ENCODE measurements around the gene OXNAD1.

The OXNAD1 gene

GRCh38 chr3:16247282-16248061 lies 17.5 kb upstream of the OXNAD1 start:
- DNase-seq, result peak; percentile 31

DNA sequence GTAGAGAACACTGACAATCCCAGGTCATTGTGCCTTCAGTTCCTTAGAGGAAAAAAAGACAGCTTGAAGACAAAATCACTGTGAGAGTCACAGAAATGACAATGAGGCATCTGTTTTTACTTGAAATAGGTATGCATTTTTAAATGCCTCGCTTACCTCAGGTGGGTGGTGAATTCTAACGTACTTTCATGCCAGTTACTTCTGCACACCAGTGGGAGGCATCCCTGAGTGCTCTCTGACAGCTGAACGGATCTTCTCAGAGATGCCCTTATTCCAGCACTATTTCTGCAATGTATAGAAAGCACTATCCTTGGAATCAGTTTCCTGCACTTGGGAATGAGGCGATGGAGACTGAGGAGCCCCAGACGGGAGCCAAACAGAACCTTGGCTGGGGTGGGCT lies 16.5 kb upstream of the OXNAD1 start:
- no peak for DNase-seq

DNA sequence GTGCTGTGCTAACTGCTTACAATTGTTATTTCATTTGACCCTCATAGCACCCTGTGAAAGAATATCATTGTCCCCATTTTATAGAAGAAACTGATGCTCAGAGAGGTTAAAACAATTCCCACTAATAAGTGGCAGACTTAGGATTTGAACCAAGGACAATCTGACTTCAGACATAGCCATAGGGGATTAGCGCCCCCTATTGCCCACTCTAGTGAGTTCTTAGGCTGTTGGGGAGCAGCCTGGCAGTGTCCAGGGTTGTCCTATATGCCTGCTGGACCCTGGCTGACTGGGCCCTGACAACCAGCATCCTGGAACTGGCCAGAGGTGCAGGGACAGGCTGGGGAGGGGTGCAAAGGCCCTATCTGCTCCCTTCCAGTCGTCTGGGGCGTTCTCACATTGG lies 15.7 kb upstream of the OXNAD1 start:
- DNase-seq, result no peak

DNA sequence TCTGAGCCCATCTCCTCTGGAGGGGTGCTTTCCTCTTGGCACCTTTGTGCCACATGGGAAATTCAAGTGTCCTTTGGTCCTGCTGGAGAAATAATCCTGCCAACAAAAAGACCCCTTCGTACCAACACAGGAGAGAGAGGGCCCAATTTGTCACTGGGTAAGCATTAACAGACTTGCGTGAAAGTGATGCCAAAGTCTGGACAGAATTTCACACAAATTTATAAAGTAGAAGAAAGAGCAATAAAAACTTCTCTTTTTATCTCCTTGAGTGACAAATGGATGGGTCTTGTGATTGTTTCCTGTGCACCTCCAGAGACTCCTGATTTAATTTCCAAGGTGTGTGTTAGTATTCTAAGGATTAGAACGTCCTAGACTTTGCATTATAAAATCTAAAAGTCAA lies 15.1 kb upstream of the OXNAD1 start:
- no peak for DNase-seq

- no peak for DNase-seq
Observed at GRCh38 chr3:16251316-16252085, 13.5 kb upstream of the OXNAD1 start.

DNA sequence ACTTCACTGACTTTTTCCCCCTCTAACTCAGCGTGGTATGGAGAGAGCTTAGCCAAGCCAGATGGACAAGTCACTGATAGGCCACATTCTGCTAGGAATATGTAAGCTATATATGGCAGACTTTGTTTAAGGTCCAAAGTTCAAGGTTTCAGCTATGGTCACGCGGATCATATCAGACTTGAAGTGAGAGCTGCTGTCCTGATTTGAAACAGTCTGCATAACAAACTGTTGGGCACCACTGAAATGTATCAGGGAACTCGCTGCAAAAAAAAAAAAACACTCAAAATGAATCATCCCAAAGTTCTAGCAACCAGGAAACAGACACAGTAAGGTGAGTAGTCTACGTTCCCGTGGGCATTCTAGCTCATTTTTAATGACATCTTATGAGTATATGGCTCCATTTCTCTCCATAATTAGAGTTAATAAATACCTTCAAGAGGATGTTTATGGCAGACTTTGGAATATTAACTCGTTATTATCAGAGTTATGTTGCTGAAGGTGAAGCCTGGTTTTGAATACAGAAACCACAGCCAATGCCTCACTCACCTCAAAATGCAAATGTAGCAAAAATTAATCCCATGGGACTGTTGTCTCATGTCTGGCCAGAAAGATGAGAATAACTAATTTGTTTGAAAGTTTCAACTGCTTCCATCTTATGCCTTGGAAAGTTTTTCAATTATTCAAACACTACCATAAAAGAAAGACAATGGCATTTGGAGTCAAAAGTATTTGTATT lies 12.6 kb upstream of the OXNAD1 start:
- DNase-seq, result no peak

- no peak for DNase-seq
Observed at GRCh38 chr3:16252988-16253387, 12.0 kb upstream of the OXNAD1 start.

DNA sequence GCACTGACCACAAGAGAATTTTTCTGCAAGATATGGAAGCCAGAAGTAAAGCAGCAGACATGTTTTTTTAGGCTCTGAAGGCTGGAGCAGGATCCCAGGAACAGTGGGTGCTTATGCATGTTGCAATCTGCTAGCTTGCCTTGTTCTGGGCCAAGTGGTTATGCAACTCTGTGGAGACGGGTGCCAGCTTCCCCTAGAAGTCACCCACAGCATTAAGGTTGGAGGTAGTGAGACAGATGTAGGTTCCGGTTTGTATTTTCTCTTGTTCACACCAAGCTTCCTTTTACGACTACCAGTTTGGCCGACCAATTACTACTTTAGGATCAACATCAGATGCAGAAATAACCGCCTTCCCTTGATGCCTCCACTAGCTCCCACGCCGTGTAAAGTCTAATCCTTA lies 11.4 kb upstream of the OXNAD1 start:
- DNase-seq, result no peak

DNA sequence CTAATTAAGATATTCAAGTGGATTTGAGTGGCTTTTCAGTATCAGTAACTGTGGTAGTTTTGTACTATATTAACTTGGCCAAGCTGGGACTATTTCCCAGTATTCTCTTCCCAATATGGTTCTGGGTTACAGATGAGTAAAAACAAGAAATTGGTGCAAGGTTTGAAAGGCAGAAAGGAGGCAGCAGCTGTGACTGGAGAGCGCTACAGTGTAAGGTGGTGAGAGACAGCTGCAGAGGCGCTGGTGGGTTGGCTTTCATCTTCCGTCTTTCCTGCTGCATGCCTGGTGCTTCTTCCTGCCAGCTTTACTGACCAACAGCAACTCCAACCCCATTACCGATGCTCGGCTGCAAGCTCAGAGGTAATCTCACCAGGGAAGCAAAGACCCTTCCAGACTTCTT lies 10.1 kb upstream of the OXNAD1 start:
- no peak for DNase-seq

- no peak for DNase-seq
Observed at GRCh38 chr3:16255326-16255725, 9.7 kb upstream of the OXNAD1 start.

GRCh38 chr3:16255726-16256125 lies 9.3 kb upstream of the OXNAD1 start:
- DNase-seq, result peak; percentile 87

GRCh38 chr3:16257309-16257708 lies 7.7 kb upstream of the OXNAD1 start:
- no peak for DNase-seq

GRCh38 chr3:16258177-16258576 lies 6.8 kb upstream of the OXNAD1 start:
- DNase-seq, result no peak

DNA sequence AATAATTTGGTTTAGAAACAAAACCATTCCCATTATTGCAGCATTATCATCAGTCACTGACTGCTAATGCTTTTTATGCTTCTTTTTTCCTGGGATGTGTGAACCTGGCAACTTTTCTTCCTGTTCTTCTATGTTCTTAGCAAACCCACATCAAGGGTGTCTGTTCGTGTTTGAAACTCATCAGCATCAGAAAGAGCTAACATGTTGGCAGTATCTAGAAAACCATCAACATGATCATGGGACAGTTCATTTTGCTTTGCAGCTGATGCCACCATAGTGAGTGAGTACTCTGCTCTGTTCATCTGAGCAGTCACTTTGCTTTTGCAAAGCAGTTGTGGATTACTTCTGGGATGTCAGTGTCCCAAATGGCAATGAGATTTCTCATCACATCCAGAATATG lies 6.1 kb upstream of the OXNAD1 start:
- no peak for DNase-seq

GRCh38 chr3:16260046-16260445 lies 5.0 kb upstream of the OXNAD1 start:
- DNase-seq, result no peak

DNA sequence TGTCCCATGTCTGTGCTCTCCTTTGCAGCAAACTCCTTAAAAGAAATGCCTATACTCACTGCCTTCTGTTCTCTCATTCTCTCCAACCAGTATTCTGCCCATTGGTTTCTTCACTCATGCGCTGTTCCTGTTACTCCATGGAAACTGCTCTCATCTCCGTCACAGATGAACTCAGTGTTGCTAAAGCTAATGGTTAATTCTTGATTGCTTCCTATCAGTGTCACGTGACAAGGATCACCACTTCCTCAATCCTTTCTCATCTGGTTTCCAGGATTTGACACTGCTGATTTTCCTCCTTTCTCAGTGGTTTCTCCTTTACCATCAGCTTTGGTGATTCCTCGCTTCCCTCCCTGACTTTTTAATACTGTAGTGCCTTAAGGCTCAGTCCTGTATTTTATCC lies 2.8 kb upstream of the OXNAD1 start:
- DNase-seq, result no peak

DNA sequence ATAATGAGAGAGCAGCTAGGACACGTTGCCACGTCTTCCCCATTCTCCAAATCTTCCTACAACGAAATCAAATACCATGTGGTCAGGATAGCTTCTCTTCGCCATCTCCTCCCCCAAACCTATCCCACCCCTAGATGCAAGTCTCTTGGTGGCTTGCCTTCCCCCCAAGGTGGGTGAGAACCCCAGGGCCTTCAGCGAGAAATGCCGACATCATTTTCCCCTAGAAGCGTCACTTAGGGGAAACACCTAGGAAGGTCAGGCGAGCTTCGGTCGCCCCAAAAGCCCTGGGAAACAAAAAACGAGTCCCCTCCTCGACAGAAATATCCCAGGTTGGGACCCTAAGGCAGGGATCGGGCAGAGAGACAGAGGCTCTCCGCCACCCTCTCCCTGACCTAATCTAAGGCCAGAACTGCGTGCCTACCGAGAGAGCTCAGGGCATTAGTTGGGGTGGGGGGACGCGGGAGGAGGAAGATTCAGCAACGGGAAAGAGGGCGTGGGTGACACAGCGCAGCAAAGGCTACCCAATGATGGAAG lies 771 bp upstream of the OXNAD1 start:
- no peak for DNase-seq

- DNase-seq, result no peak
Observed at GRCh38 chr3:16265455-16265786, 409 bp downstream of the OXNAD1 start.

DNA sequence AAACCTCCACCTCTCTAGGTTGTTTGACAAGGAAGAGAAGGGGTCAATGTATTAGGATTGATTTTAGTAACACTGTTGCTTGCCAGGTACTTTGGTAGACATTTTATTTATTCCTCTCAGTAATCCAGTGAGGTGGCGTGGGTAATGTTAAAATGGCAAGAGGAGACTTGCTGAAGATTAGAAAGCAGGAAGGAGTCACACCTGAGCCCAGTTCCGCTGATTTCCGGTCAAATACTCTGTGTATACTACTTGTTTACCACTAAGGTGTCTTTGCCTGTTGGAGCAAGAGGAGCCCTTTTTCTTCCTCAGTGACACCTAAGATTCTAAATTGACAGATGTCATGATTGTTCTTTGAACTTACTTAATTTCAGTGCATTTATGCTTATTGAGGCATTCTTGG lies 1.7 kb downstream of the OXNAD1 start:
- no peak for DNase-seq

DNA sequence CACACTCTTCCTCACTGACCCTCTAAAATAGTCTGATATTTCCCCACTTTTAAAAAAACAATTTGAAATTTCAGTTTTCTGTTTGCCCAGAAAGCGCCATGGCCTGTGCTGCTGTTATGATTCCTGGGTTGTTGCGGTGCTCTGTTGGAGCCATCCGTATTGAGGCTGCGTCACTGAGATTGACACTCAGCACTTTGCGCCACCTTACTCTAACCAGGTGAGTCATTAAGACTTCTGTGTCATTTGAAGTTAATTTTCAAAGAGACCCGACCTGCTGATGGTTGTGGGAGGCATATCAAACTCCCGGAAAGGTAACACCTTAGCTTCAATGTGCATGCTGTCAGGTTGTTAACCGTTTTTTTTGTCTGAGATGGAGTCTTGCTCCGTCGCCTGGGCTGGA lies 5.8 kb downstream of the OXNAD1 start:
- no peak for DNase-seq

DNA sequence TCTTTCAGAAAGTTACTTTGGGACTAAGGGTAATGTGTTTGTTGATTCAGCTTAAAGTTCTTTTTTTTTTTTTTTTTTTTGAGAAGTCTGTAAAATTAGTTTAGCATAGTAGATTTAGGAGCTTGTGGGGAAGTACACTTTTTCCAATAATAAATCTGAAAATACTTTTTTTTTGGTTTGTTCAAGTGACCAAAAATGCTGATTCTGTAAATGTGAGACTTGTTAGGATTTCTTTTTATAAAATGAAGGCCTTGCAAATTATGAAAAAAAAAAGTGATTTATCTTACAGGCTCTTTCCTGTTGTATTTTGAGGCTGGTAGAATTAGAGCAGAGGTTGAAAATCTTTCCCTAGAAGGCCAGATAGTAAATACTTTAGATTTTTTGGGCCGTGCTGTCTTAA lies 7.6 kb downstream of the OXNAD1 start:
- DNase-seq, result no peak

- DNase-seq, result no peak
Observed at GRCh38 chr3:16273867-16274266, 8.9 kb downstream of the OXNAD1 start.

DNA sequence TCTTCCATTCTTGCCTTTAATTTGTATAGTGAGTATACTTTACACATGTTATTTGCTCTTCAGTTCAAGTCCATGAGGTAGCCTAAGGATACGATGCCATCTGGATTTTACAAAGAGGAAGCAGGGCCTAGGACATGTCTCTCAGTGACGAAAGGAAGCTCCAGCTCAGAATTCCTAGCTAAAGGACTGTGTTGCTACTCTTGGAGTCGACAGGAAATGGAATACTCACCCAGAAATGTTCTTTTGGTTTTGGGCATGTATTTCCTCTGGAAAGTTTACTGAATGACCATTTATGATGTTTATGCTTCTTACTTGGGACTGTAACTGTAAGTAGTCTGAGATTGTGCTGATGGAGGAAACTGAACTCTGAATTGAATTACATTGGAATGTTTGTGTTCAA lies 12.5 kb downstream of the OXNAD1 start:
- no peak for DNase-seq
